DMS153 treated with DMSO at 0.1 percent for 48 hours (cell line): ENCODE measurements around the gene UBL4A.

Experiments used
- DNase-seq: peaks from one replicate; lab custom pipeline; 2025; ENCODE audit not compliant: unreplicated experiment; lab: John Stamatoyannopoulos, UW

Gene UBL4A

GRCh38 chrX:154483325-154483724 is 3.1 kb downstream of the UBL4A start:
- no peak for DNase-seq

GRCh38 chrX:154482786-154483185 is 3.6 kb downstream of the UBL4A start:
- DNase-seq, result no peak

DNA sequence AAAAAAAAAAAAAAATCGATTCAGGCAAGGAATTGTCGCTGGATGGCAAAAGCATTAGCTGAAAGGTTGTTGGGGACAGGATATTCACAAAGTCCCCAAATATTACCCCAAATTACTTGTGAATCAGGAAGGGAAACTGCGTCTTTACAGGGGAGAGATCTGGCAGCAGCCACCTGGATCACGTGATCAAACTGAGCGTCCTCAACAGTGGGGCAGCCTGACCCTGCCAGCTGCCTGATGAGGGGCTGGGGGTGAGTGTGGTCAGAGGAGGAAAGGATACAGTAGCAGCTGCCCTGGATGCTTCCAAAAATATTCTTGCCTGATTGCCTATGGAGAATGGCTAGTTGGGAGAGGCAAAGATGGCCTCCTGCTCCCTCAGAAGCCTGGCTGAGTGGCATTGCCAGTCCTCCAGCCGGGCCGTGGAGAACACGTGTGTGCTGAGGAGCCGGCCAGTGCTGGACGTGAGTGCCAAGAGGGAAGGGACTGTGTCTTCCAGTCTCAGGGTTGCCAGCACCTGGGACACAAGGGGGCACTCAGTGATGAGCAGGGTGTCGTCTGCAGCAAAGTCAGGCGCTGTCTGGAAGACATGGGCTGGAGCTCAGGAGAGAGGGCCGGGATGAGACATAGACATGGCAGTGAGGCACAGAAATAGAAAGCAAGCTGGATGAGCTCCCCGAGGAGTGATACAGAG is 4.4 kb downstream of the UBL4A start:
- no peak for DNase-seq

DNA sequence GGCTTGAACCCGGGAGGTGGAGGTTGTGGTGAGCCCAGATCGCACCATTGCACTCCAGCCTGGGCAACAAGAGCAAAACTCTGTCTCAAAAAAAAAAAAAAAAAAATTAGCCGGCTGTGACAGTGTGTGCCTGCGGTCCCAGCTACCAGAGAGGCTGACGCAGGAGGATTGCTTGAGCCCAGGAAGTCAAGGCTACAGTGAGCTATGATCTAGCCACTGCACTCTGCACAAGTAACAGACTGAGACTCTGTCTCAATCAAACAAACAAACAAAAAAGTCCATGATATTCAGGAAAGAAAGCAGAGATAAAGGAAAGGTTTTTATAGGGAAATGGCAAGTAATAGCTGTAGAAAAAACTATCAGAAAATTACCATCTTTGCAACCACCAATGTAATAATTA is 5.2 kb downstream of the UBL4A start:
- no peak for DNase-seq

DNA sequence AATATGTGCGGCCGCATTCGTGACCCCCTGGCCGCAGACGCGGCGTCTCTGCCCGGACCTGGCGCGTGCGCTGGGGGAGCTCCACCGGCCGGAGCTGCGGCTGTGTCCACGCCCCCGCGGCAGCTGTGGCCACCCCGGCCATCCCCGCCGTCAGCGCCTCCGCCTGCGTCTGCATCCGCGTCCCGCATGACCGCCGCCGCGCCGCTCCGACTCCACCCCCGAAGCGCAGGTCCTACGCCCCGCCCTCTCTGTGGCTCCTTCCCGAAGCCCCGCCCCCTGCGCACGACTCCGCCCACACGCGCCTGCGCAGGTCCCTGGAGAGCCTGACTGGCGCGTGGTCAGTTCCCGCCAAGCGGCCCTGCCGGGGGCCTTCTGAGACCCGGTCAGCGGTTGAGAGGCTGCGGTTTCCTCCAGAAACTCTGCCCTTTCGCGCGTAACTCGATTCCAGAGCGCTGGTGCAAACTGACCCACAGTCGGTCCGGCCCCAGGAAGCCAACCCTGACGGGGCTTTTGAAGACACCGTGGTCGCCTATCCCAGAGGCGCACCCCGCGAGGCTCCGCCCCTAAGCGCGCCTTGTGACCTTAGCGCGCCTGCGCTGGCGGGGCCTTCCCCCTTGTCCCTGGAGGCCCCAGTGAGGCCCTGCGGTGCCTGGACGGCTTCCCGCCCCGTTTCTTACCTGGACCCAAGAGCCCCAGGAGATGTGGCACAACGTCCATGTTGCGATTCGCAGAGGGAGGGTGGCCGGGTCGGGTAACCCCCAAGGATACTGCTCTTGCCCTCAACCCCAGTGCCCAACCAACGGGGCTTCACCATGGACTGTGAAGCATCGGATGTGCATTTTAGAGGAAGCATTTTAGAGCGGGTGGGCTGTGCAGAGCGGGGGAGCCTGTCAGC is 7.4 kb downstream of the UBL4A start, which contains the start of gene LAGE3:
Gene LAGE3 (minus strand): TSS at position 554 of the 895 bp plus-strand sequence. CDS start 366 bp downstream, at position 188.
- peak; percentile 94 for DNase-seq

- no peak for DNase-seq
These were observed 8.4 kb downstream of the UBL4A start for GRCh38 chrX:154477891-154478477.

DNA sequence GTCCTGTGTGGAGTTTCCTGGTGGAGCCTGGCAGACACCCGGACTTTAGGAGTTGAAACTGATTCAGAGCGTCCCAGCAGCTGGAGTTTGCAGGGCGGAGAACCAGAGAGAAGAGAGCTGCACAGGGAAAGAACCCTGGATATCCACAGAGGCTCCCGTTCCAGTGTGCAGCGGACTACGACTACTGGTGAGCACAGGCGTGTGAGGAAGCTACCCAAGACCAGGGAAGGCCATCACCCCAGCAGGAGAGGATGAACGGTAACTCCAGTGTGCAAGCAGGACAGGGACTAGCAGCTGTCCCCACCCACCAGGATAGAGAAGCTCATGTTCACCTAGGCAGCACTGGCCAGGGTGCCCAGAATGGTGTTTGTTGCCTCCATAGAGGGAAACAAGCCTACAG is 9.6 kb downstream of the UBL4A start:
- DNase-seq, result no peak

- no peak for DNase-seq
These were observed 12.7 kb downstream of the UBL4A start for GRCh38 chrX:154473683-154474082.

DNA sequence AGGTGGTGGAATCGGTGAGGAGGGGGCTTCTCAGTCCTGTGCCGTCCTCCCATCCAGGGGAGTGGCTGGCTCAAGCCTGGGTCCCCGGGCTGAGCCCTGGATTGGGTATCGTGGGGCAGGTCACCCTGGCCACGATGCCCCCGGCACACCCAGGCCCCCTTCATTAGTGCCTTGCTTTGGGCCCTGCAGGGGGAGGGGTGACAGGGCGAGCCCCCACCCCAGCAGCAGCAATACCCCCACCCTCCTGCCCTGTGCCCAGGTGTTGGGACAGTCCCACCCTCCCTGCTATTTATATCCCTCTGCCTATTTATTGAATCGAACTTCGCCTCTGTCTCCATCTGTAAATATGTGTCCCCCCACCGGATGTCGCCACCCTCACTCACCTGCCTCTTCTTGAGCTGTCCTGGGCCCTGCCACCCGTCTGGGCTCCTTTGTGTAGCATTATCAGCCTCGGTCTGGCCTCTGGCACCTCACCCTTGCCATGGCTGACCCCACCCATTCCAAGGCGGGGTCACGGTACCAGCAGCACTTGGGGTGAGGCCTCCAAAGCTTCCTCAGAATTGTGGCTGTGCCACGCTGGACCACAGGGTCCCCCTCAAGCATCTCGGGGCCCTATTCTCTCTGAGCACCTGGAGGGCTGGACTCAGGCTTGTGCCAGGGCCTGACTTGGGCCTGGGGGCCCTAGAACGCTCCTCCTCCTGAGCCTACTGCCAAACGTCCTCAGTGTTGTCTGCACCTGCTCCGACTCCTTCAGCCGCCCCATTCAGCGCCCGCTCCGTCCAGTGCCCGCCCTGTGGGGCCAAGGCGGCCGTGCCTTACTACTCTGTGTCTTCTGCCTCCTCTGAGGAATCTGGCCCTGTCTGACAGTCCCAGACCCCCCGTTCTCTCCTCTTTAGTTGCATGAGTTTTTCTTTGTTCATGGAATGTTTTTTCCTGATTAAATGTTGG is 13.5 kb downstream of the UBL4A start:
- DNase-seq, result no peak

DNA sequence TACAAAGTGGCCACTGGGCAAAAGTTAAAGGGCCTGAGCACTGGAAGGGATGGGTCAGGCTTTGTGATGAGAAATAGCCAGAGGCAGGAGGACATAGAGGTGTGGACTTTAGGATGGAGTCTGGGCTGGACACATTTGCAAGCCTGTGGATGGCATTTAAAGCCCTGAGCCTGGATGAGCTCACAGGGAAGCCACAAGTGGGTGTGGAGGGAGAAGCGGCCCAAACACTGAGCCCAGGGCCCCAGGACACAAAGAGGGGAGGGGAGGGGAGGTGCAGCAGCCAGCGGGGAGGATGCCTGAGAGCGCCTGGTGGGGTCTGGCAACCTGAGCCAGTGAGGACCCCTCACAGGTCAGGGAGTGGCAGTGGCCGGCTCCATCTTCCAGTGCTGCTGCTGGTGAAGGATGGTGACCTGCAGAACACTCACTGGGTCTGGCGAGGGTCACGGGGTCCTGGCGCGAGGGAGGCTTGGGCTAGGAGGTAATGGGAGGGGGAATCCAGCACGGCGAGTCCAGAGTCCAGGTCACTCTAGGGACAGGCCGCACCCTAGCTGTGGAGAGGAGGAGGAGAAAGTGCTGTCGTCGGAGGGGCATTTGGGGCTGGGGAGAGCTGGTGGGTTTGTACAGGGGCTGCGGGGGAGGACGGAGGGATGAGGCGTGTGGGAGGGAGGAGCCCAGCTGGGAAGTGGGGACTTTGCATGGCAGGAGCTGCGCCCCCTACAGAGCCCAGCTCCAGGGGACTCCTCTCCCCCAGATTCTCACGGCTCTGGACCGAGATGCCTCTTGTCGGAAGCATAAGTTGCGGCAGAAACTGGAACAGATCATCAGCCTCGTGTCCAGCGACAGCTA is 14.4 kb downstream of the UBL4A start:
- DNase-seq, result no peak

- DNase-seq, result no peak
These were observed 15.4 kb downstream of the UBL4A start for GRCh38 chrX:154470914-154471568.

DNA sequence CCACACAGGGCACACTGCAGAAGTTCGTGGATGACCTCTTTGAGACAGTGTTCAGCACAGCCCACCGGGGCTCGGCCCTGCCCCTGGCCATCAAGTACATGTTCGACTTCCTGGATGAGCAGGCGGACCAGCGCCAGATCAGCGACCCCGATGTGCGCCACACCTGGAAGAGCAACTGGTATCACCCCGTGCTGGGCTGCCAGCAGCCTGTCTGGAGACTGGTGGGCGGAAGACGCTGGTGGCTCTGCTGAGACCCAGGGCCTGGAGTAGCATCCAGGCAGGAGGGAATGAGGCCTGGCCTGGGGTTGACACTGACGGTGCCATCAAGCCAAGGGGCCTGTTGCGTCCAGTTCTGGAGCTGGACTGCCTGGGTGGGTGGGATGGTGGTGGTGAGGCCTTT is 16.0 kb downstream of the UBL4A start:
- DNase-seq, result no peak

DNA sequence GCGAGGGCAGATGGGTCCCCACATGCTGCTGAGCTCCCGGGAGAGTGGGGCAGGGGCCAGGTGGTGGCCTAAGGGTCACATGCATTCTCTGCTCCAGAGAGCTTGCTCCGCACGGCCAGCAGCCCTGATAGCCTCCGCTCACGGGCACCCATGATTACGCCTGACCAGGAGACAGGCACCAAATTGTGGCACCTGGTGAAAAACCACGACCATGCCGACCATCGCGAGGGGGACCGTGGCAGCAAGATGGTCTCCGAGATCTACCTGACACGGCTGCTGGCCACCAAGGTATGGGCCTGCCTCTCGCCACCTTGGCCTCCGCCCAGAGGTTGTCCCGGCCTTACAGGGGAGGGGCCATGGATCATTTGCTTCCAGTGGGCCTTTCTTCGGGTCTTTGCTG is 16.5 kb downstream of the UBL4A start:
- no peak for DNase-seq

DNA sequence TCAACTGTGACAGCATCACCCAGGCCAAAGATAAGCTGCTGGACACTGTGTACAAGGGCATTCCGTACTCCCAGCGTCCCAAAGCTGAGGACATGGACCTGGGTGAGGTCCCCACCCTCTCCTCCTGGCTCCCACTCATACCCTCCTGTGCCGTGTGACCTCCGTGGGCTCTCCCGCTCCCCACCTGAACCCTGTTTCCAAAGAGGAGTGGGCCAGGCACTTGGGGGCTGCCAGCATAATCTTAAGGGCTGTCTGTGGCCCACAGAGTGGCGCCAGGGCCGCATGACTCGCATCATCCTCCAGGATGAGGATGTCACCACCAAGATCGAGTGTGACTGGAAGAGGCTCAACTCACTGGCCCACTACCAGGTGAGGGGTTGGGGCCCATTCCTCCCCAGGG is 17.3 kb downstream of the UBL4A start:
- DNase-seq, result no peak

GRCh38 chrX:154468217-154468616 is 18.2 kb downstream of the UBL4A start:
- DNase-seq, result no peak

DNA sequence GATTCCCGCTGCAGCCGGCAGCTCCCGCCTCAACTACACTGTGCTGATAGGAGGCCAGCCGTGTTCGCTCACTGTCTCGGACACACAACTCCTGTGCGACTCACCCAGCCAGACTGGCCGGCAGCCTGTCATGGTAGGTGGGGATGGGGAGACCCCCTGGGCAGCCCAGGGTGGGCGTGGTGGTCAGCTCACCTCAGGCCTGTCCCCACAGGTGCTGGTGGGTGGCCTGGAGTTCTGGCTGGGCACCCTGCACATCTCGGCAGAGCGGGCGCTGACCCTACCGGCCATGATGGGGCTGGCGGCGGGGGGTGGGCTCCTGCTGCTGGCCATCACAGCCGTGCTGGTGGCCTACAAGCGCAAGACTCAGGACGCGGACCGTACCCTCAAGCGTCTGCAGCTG is 18.9 kb downstream of the UBL4A start:
- DNase-seq, result no peak

GRCh38 chrX:154466907-154467306 is 19.5 kb downstream of the UBL4A start:
- DNase-seq, result no peak

DNA sequence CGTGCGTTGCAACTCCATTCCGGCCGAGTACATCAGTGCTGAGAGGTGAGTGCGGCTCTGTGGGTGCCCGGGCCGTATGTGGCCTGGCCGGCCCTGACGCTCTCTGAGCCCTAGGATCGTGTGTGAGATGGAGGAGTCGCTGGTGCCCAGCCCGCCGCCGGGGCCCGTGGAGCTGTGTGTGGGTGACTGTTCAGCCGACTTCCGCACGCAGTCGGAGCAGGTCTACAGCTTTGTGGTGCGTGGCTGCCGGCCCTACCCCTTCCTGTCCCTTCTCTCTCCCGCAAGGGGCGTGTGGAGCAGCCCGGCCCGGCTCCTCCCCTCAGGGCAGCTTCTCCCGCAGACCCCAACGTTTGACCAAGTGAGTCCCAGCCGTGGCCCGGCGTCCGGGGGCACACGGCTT is 20.4 kb downstream of the UBL4A start:
- DNase-seq, result no peak

DNA sequence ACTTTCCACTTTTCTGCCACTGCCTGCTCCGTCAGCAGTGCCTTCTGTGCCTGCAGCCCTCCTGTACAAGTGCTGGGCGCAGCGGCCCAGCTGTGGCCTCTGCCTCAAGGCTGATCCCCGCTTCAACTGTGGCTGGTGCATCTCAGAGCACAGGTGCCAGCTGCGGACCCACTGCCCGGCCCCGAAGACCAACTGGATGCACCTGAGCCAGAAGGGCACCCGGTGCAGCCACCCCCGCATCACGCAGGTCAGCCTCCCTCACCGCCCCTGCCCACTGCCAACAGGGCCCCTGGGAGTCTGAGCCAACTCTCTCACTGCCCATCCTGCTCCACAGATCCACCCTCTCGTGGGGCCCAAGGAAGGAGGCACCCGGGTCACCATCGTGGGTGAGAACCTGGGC is 20.8 kb downstream of the UBL4A start:
- no peak for DNase-seq
